T-helper 1 cell (primary cell): Measurements from ENCODE around the gene TMEM233.

Experiments
- DNase-seq, 5 donors: peaks; one replicate each; pipeline ENCODE4 v3.0.0-alpha.2; 2012 to 2020

The TMEM233 gene

DNA sequence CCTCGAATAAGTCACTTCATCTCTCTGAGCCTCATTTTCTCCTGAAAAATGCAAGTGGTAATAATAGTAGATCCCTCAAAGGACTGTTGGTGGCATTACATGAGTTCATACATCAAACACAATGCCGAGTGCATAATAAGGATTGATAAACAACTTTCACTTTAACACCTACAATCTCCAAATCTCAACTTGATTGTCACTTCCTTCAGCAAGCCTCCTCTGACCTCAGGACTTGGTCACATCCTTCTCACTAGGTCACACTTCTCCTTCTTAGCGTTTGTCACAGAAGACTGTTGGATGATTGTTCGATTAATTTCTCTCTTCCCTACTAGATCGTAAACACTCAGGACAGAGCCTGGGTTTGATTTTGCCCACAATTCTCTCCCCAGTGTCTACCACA is 66.5 kb downstream of the TMEM233 start:
- DNase-seq = peak in 1 of 5 donors; percentile 35

DNA sequence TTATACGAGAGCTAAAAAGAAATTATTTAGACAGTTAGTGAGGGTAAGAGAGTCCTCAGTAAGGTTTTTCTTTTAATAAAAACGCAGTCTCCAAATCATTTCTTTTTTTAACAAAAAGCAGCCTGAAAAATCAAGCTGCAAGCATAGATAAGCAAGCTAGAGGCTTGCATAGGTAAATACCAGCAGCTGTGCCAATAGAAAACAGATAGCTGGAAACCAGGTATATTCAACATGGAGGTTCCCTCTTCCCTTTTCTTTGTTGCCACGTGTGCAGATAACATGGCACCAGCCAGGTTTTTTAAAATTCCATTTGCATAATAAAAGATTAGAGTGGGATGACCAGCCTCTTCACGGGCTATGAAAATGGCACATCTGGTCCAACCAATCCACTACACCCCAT is 68.3 kb downstream of the TMEM233 start:
- no peak for DNase-seq

DNA sequence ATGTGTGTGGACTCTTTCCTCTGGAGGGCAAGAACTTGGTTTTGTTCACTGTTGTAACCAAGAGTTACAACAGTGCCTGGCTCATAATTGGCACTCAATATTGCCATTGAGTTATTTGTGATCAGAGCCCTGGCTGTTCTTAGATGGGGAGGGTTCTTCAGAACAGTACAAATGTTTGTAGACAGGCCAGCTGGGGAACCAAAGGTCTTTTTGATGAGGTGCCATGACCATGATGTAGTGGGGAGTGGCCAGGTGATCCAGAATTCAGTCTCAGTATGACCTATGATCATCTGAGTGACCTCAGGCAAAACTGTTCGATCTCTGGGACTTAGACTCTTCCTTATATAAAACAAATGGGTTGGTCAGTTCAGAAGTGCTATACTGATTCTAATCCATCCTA is 71.1 kb downstream of the TMEM233 start:
- DNase-seq = no peak

DNA sequence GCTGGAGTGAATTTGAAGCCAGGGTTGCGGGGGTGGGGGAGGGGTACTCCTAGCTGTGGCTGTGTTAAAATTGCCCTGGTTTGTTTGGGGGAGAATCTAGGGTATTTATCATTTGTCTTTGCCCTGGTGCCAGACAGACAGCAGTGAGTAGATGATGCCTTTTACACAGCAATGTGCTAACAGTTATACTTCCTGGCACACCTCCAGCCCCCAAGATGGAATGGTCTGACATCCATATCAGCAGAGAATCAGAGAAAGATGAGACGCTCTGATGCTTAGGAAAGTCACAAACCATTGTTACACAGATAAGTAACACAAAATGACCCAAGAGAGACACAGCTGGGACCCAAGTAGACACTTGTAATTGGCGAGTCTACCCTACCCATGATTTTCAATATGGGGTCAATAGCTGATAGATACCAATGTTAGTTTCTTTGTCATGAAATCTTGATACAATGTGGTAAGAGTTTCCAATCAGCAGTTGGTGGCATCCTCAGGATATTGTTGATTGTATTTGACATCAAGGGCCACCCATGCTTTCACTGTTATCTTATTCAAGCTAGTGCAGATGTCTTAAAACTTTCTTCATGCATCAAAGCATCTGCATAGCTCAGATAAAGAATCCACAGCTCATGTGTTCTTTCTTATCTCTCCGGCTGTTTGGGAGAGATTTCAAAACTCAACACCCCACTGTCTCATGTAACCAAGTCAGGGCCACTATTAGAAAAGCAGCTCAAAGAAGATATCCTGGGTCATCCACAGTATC is 71.8 kb downstream of the TMEM233 start:
- DNase-seq = no peak

DNA sequence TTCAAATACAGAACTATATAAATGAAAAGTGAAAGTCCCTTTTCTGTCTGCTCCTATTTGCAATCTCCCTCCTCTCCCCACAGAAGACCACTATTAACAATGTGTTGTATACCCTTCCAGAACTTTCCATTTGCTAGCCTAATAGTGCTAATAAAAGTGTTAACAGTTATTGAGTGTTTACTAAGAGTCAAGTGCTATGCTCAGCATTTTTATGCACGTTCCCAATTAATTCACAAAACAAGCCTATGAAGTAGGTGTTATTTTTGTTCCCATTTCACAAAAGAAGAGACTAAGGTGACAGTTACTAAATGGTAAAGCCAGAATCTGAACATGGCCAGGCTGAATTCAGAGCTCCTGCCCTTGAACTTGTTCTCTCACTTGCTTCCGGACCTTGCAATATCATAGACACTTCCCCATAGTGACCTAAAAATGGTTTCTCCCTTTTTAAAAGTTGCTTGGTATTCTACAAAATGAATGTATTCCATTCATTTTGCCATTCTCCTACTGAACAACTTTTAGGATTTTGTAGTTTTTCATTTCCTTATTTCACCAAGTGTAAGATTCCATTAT is 72.7 kb downstream of the TMEM233 start:
- no peak for DNase-seq

DNA sequence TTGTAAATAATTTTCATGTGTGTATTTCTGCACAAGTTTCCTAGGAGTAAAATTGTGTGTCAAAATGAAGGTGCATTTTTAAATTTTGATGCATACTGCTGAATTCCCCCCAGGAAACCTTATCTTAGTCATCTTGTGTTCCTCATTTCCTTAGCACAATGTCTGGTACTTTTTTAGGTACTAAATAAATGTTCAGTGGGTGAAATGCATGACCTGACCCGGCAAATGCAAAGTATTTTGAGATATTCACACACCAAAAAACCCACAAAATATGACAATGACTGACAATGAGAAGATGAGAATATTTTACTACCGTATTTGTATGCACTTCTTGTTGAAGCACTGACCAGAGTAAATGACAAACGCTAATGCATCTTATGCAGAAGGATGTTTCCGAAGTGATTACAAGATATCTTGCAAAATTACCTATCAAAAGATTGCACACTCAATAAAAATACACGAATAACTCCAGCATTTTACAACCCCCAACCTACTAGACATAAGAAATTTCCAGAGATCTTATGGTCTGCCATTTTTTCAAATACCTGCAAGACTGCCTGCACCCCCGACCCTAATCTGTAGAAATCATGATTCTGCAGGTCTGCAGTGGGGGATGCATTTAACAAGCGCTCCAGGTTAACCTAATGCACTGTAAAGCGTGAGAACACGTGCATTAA is 73.5 kb downstream of the TMEM233 start:
- DNase-seq = no peak

DNA sequence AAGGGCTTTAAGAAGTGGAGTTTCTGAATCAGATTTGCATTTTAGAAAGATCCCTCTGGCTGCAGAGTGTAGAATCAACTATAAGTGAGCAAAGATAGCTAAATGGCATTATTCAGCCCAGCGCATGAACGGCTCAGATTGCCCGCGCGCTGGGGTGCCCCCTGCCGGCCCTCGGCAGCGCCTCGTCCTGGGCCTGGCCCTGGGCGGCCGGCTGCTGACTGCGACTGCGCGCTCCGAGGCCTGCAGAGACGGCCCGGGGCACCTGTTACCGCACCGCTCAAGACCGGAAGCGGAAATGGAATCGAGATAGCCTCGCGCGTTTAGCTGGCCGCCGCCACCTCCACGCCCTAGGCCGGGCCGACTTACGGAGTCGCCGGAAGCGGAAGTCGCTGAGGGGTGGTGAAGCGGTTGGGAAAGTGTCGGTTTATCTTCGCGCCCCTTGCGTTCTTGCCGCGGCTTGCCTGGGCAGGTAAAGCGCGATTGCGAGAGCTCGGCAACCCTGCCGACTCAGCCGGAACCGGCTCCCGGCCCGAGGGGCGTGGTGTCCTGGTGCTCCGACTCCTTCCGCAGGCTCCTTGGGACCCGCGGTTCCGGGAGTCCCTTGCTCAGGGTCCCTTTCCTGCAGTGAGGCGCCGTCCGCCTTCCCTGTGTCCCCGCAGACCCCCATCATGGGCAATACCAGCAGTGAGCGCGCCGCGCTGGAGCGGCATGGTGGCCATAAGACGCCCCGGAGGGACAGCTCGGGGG is 74.2 kb downstream of the TMEM233 start, which contains the start of gene PRKAB1:
PRKAB1 (plus strand) TSS at position 557 of the 747 bp plus-strand sequence; CDS start at position 669, 112 bp downstream.
- peak; percentile 91 to 99 (median 95) for DNase-seq

DNA sequence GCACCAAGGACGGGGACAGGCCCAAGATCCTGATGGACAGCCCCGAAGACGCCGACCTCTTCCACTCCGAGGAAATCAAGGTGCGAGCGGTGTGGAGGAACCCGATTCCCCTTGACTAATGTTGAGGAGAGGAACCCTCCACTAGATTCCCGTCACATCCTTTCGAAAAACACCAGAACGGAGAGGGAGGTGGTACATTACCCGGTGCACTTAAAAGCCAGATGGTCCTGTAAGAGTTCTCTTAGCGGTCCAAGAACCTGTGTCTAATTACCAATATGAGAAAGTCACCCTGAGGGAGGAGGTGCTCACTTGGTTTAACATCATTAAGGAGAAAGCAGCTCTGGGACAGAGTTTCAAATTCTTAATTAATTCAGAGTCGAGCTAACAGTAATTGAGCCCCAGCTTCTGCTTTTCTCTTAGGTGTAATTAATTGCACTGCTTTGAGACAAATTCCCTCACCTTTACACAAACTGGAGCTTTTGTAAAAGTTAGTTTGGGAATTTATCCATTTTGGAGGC is 74.8 kb downstream of the TMEM233 start:
- no peak for DNase-seq

DNA sequence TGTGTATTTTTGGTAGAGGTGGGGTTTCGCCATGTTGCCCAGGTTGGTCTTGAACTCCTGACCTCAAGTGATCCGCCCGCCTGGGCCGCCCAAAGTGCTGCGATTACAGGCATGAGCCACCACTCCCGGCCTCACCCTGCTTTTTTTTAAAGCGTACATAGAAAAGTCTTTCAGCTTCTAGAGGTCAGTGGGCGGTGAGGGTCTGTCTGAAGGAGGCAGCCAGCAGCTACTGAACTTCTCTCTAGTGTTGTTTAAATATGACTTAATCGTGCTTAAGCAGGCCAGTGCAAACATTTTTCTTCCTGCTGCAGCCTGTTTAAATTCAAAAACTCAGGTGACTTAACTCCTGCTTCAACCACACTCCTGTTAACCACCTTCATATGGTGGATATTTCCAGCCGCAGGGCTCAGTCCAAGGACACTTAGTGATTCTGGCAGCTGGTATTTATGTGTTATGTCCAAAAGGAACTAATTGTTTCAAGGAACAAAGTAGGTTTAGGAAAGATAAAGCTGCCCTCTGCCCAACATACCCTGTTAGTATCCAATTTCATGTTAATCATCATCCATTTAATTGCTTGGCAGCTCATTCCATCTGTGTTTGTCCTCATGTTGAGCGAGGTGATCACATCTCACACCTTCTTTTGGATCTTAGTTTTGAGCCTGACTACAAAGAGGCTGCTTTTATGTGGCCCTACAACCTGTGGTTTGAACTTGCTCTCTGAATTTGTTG is 76.3 kb downstream of the TMEM233 start:
- no peak for DNase-seq

DNA sequence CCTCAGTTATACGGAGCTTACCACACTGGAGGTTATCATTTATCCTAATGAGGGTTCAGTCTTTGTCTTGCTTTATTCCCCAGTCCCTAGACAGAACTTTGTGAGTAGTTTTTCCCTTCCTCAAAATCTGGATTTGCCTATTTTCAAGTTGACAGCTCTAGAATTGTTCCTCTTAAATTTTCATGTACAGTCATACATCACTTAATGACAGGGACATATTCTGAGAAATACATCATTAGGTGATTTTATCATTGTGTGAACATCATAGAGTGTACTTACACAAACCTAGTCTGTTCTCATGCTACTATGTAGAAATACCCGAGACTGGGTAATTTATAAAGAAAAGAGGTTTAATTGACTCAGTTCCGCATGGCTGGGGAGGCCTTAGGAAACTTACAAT is 77.5 kb downstream of the TMEM233 start:
- DNase-seq = no peak

DNA sequence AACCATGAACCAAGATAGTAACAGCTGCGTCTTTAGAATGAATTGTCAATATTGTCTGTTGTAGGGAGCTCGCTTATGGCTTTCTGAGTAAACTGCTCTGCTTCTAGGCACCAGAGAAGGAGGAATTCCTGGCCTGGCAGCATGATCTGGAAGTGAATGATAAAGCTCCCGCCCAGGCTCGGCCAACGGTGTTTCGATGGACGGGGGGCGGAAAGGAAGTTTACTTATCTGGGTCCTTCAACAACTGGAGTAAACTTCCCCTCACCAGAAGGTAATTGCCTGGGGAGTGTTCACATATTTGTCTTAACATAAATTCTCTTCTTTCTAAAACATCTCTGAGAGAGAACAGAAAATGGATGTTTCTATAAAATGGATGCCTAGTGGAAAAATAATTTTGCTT is 78.6 kb downstream of the TMEM233 start:
- DNase-seq = no peak

DNA sequence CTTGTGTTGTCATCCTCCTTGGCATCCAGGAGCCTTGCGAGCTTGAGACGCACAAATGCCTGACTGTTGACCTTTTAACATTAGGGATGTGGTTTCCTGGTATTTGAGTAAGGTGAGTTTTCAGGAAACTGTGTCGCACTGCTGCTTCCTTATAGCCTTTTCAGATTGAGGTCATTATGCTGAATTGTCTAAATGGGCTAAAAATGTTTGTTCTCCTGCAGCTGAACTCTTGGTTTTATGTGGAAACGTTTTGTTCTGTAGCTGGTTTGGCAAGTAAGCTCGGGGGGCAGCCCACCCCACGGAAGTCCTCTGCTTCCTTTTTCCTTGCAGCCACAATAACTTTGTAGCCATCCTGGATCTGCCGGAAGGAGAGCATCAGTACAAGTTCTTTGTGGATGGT is 80.1 kb downstream of the TMEM233 start:
- peak in 1 of 5 donors; percentile 43 for DNase-seq

DNA sequence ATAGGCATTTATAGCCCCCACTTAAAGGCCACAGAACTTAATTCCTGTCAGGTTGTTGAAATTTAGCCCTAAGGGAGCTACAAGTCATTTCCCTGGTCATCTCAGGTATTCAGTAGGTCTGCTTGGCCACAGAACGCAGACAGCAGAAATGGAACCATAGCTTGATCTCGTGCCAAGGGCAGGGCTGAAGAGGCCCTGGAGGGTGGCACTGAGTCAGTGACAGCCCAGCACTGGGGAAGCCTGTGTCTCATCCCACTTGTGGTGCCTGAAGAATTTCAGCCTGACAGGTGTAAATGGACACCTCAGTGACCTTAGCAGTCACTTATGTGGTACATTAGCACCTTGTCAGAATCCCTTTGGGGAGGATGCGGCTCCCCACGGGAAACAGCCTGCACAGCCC is 81.0 kb downstream of the TMEM233 start:
- DNase-seq = no peak

DNA sequence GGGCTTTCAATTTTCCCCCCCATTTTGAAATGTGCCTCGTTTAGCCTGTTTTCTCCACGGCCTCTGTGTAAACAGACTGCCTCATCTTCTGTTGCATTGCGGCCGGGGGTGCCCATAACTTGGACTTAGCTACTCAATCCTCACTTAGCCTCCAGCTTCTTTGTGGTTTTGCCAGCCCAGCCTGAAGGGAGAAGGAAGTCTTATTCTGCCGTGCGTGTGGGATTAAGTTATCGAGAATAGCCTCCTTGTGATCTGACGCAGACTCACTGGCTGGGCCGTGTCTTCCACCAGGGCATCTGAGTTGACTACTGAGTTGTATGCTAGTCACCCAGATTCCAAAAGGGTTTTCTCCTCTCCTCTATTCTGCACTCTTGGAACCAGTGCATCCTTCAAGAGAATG is 82.4 kb downstream of the TMEM233 start:
- DNase-seq = no peak

DNA sequence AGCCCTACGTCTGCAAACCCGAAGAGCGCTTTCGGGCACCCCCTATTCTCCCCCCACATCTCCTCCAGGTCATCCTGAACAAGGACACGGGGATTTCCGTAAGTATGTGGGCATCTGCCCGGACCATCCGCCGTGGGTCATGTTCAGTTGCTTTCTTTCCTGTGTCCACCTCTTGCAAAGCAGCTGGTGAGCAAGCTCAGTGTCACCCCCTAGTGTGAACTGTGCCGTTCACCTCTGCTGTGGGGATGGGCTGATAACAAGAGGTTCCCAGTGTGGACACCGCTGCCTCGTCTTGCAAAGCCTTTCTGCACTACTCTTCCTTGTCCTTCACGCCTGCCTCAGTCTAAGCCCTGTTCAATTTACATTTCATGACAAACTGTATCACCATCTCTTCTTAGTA is 83.0 kb downstream of the TMEM233 start:
- no peak for DNase-seq

DNA sequence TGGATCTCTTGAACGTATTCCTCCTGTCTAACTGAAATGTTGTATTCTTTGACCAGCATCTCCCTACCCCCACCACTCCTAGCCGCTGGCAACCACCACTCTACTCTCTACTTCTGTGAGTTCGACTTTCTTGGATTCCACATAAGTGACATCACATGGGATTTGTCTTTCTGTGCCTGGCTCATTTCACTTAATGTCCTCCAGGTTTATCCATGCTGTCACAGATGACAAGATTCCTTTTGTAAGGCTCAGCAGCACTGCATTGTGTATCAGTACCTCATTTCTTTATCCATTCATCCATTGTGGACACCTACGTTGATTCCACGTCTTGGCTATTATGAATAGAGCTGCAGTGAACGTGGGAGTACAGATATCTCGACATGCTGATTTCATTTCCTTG is 84.9 kb downstream of the TMEM233 start:
- no peak for DNase-seq

DNA sequence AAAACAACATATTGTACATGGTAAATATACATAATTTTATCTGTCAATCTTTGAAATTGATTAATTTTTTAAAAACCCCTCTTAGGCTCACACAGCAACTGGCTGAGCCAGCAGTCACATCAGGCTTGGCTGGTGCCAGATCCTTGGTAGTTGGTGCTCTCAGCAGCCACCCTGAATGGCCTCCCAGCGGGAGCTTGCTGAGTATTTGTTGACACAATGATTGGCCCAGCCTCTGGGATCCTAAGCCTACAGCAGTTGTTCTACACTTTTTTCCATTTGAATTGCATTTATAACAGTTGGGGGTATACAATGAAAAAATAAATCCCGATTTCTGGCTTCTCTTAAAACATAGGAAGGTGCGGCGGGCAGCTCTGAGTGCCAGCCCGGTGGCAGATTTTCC is 85.5 kb downstream of the TMEM233 start:
- DNase-seq = no peak

DNA sequence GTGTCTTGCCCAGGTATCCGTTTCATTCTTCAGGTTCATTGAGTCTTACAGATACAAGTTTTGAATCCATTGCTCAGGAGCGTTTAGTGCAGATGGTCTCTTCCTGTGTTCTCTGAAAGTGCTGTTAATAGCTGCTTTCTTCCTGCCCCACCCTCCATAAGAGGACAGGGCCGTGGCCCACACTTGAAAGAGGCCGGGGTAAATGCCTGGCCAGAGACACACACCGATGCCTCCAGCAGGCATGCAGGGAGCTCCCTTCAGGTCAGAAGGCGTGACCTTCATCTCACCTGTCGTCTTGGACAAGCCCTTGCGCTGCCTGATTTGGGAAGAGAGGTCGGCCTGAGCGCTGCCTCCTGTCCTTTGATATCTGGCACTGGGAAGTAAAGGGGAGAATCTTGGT is 85.9 kb downstream of the TMEM233 start:
- no peak for DNase-seq

DNA sequence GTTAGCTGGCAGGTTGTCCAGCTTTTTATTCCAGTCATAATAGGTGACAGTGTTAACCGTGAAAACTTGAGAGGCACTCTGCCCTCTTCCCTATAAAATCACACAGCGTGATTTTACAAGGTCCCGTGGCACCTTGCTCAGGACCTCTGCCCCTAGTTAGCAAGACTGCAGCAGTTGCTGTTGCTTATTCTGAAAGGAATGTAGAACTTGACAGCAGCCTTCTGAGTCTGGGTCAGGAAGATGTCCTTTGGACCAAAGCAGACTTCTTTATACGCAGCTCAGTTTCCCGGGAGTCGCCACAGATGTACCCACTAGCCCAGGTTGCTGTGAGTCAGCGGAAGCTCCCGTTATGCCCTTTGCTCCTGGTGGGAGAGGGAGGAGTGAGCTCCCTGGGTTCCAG is 87.5 kb downstream of the TMEM233 start:
- DNase-seq = no peak

DNA sequence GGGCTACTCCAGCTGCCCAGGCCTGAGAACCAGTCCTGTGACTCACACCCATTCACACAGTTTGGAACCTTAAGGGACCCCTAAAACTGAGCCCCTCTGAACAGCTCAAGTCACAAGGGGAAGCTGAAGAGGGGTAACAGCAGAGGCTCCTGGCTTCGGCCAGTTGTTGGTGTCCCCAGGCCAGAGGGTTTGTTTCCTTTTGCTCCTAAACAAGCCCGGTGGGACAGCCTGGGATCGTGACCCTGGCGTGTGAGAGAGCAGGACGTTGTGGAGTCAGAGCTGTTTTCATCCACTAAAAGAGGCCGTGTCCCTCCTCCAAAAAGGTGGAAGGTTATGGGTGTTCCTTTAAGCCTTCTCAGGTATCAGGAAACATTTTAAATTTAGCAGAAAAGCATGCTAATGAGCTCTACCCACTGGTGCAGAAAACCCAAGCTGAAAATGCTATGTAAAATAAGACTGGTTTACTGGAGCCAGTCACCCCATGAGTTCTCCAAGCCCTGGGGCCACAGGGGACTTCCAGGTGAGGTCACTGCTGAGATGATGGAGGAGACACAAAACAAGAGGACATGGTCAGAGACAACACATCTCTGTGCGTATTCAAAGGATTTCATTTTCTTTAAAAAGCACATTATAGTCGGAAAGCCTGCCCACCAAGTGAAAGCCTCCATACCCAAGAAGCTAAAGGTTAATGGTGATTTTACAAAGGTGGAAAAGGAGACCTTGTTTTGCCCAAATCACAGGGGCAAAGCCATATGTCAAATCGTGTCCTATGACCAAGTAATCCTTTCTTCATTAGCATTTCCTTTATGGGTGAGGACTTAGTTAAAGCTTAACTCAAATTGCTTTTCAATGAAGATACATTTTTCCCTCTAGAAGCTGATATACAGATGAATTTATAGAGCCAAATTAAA is 88.4 kb downstream of the TMEM233 start:
- no peak for DNase-seq

DNA sequence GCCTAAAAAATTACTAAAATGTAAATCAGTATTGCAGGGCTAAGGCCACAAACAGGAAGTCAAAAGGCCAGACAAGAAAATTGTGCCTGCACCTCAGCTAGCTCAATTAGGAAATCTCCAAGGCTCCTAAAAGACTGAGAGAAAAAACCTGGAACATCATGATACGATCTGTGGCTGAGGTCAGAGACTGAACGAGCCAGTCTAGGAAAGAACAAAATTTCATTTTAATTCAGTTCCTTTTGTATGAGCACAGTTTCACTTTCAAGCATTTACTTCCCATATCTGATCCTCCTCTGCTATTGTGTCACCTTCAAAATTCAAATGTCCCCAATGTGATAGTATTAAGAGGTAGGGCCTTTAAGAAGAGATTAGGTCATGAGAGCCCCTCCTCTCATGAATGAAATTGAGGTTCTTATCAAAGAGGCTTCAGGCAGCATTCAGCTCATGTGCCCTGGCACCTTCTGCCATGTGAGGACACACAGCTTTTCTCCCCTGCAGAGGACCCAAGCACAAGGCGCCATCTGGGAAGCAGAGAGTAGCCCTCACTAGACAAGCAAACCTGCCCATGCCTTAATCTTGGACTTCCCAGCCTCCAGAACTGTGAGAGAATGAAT is 89.2 kb downstream of the TMEM233 start:
- DNase-seq = no peak
